Progenitor cell of endocrine pancreas (in vitro differentiated cells): ENCODE results near the gene NT5DC4. TPM values are rescaled to one million over a fixed set of nuclear protein-coding genes. Genes with fewer than 3 reads are reported as not detected.

Source experiments
- DNase-seq: peaks from one replicate; pipeline ENCODE4 v3.0.0; 2021; ENCODE audit warnings: low spot score; ENCODE audit not compliant: unreplicated experiment
- H3K27ac Mint-ChIP-seq: 2 replicates; pipeline ENCODE4 v1.8.0; 2021; ENCODE audit warnings: mild to moderate bottlenecking, moderate library complexity, mixed read lengths
- H3K27me3 Mint-ChIP-seq: 2 replicates; pipeline ENCODE4 v1.8.0; 2021; ENCODE audit warnings: mixed read lengths
- H3K36me3 Mint-ChIP-seq: 2 replicates; pipeline ENCODE4 v1.8.0; 2022; ENCODE audit warnings: mixed read lengths; ENCODE audit not compliant: insufficient read depth
- H3K4me1 Mint-ChIP-seq: 2 replicates; pipeline ENCODE4 v1.8.0; 2021; ENCODE audit warnings: low read depth, mixed read lengths
- H3K4me3 Mint-ChIP-seq: 2 replicates; pipeline ENCODE4 v1.8.0; 2021; ENCODE audit warnings: low read depth, mild to moderate bottlenecking, moderate library complexity, mixed read lengths
- H3K9me3 Mint-ChIP-seq: 2 replicates; pipeline ENCODE4 v1.8.0; 2021; ENCODE audit warnings: low read depth, mixed read lengths
- total RNA-seq: library from RNA; stranded (reverse); gene quantifications from 2 replicates; pipeline ENCODE4 v1.2.1, GENCODE V29; 2021
- TF ChIP-seq, protein P1 (sequence below): fragments of 200-600 bp; sonication (generic); IDR thresholded peaks from one replicate; pipeline ENCODE4 v1.5.0; 2021; ENCODE audit warnings: antibody characterized with exemption, mild to moderate bottlenecking; ENCODE audit not compliant: unreplicated experiment

NT5DC4 gene
- total RNA-seq, 1 donor from 2014 or later = not detected

- TF ChIP-seq, protein P1, sequence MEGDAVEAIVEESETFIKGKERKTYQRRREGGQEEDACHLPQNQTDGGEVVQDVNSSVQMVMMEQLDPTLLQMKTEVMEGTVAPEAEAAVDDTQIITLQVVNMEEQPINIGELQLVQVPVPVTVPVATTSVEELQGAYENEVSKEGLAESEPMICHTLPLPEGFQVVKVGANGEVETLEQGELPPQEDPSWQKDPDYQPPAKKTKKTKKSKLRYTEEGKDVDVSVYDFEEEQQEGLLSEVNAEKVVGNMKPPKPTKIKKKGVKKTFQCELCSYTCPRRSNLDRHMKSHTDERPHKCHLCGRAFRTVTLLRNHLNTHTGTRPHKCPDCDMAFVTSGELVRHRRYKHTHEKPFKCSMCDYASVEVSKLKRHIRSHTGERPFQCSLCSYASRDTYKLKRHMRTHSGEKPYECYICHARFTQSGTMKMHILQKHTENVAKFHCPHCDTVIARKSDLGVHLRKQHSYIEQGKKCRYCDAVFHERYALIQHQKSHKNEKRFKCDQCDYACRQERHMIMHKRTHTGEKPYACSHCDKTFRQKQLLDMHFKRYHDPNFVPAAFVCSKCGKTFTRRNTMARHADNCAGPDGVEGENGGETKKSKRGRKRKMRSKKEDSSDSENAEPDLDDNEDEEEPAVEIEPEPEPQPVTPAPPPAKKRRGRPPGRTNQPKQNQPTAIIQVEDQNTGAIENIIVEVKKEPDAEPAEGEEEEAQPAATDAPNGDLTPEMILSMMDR = no peak
- Mint-ChIP-seq H3K27ac (no peak overlapping the region), H3K4me1 (peaks cover 7% of the 10 kb centered on the region), H3K4me3 (no peak overlapping the region), H3K9me3 (no peaks in the 10 kb centered on the region), H3K36me3 (no peaks in the 10 kb centered on the region), H3K27me3 (peaks cover 20% of the 10 kb centered on the region)
- no peak for DNase-seq
Observed at GRCh38 chr2:112787729-112788393, 67.0 kb downstream of the NT5DC4 start.

- Mint-ChIP-seq H3K4me3 (no peak overlapping the region), H3K27me3 (peaks cover 22% of the 10 kb centered on the region), H3K4me1 (peaks cover 10% of the 10 kb centered on the region), H3K36me3 (no peaks in the 10 kb centered on the region), H3K27ac (no peak overlapping the region), H3K9me3 (no peaks in the 10 kb centered on the region)
- no peak for DNase-seq
- TF ChIP-seq, protein P1 = no peak
Observed at GRCh38 chr2:112788653-112789052, 67.8 kb downstream of the NT5DC4 start.

Other genes with a start within 250 kb of the NT5DC4 start
- gene TTL, start 238.9 kb upstream of the NT5DC4 start, total RNA-seq = 35.9 and 37.0 TPM in 2 replicates
- gene POLR1B, start 178.6 kb upstream of the NT5DC4 start, total RNA-seq = 31.4 and 35.9 TPM in 2 replicates
- gene CHCHD5, start 136.4 kb upstream of the NT5DC4 start, total RNA-seq = 37.0 and 38.4 TPM in 2 replicates
- gene SLC20A1, start 75.1 kb upstream of the NT5DC4 start, total RNA-seq = 56.0 and 62.0 TPM in 2 replicates
- gene CKAP2L, start 43.6 kb downstream of the NT5DC4 start, total RNA-seq = 10.3 and 11.5 TPM in 2 replicates
- 0.12 TPM in 1 of 2 replicates, not detected in the other for gene IL1A, start 63.5 kb downstream of the NT5DC4 start, total RNA-seq
- not detected in 2 replicates for gene IL1B, start 115.8 kb downstream of the NT5DC4 start, total RNA-seq
- gene IL37, start 190.1 kb downstream of the NT5DC4 start, total RNA-seq = not detected in 2 replicates